H1 (cell line): ENCODE results near the gene STYXL1. TPM values are rescaled to one million over a fixed set of nuclear protein-coding genes. Genes with fewer than 3 reads are reported as not detected.

Experiments
- BCL11A ChIP-seq, 2 experiments: IDR thresholded peaks; one replicate each; pipeline ENCODE4 v1.6.1; 2011; ENCODE audit warnings: low read depth in 2 of 2, low read length in 2 of 2, mild to moderate bottlenecking in 2 of 2
- CREB1 ChIP-seq: IDR thresholded peaks from 2 replicates; pipeline ENCODE4 v1.6.1; 2012; ENCODE audit warnings: inconsistent platforms
- FOSL1 ChIP-seq: IDR thresholded peaks from 2 replicates; pipeline ENCODE4 v1.6.1; 2011; ENCODE audit warnings: mild to moderate bottlenecking, low read depth, low read length, moderate library complexity; ENCODE audit not compliant: insufficient read depth
- GTF2F1 ChIP-seq: IDR thresholded peaks from 2 replicates; pipeline ENCODE4 v1.6.1; 2012; ENCODE audit warnings: low read depth, low read length, improper control_type of control experiment, borderline replicate concordance
- JUND ChIP-seq: IDR thresholded peaks from 2 replicates; pipeline ENCODE4 v1.6.1; 2011; ENCODE audit warnings: mild to moderate bottlenecking, improper control_type of control experiment, low read length
- KDM4A ChIP-seq: IDR thresholded peaks from one replicate; pipeline ENCODE4 v1.7.1; 2012; ENCODE audit warnings: low read depth, mild to moderate bottlenecking, moderate library complexity, low read length, inconsistent platforms; ENCODE audit not compliant: severe bottlenecking
- MAFK ChIP-seq: IDR thresholded peaks from 2 replicates; pipeline ENCODE4 v1.6.1; 2012; ENCODE audit warnings: low read depth, mild to moderate bottlenecking, improper control_type of control experiment, low read length
- NANOG ChIP-seq: IDR thresholded peaks from 2 replicates; pipeline ENCODE4 v1.6.1; 2011; ENCODE audit warnings: low read length, low read depth, mild to moderate bottlenecking, inconsistent platforms; ENCODE audit not compliant: insufficient read depth, poor library complexity, severe bottlenecking
- POLR2AphosphoS5 ChIP-seq: IDR thresholded peaks from 2 replicates; pipeline ENCODE4 v1.6.1; 2011; ENCODE audit warnings: low read depth, low read length
- polyA plus RNA-seq, 7 experiments: library from polyadenylated mRNA; depleted of rRNA in 3 of 7; stranded (reverse) in 5 of 7; unstranded in 2 of 7; fragments of >200 nt in 5 of 7; fragments of 200-250 nt in 2 of 7; gene quantifications; 1 replicate in 5 of 7; 2 replicates in 1 of 7; 4 replicates in 1 of 7; pipeline versions ENCODE4 v1.2.1 to v1.2.3, GENCODE V29; 2011 to 2013; ENCODE audit warnings: missing spikeins in 2 of 7, mixed read lengths in 2 of 7
- total RNA-seq: library from RNA; stranded (reverse); fragmentation: NEBNext Ultra II Directional; extraction: Animal tissue kit (Norgen Biotek cat#: 25700); gene quantifications from 2 replicates; pipeline ENCODE4 v1.2.1, GENCODE V29; 2021

The STYXL1 gene
- total and polyA plus RNA-seq, 2 of the 8 experiments (the other 6 are each of a cell fraction or from before 2014, with no cell fraction given): 32.3 to 53.9 TPM

DNA sequence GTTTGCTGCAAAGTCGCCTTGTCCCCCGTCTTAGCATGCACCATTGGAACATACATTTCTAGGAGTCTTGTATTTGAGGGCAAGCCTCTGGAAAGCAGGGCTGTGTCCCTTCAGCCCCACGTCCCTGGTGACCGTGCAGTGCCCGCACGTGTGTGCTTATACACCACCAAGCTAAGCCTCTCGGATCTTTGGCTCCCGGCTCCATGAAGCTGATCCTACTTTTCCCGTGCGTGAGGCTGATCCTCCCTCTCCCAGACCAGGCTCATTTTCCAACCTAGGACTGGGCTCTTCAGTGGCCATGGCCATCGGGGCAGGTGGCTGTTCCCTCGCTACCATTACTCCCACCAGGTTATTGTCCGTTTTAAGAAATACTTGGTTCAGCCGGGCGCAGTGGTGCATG is 14.5 kb upstream of the STYXL1 start (continued):
- TF ChIP-seq MAFK: no peak
- TF ChIP-seq JUND: no peak
- no peak for TF ChIP-seq BCL11A (IDR thresholded peaks at IDR 0.05; ENCODE audit: low read depth in 2 of 2, low read length in 2 of 2)
- no peak for TF ChIP-seq KDM4A
- no peak for TF ChIP-seq GTF2F1
- TF ChIP-seq POLR2AphosphoS5: no peak
- TF ChIP-seq CREB1: no peak
- TF ChIP-seq FOSL1: no peak
- TF ChIP-seq NANOG: no peak
